HFFc6 (cell line): ENCODE data around the gene NOS3. TPM values are rescaled to one million over a fixed set of nuclear protein-coding genes. Genes with fewer than 3 reads are reported as not detected.

Experiments
- DNase-seq: peaks from one replicate; pipeline ENCODE4 v3.0.0-alpha.2; 2018
- H3K27ac Mint-ChIP-seq: 2 replicates; pipeline ENCODE4 v1.8.0; 2020; ENCODE audit warnings: mild to moderate bottlenecking, mixed read lengths
- H3K27me3 Mint-ChIP-seq: 2 replicates; pipeline ENCODE4 v1.8.0; 2021; ENCODE audit warnings: mild to moderate bottlenecking, moderate library complexity, mixed read lengths; ENCODE audit not compliant: insufficient read depth
- H3K36me3 Mint-ChIP-seq: 2 replicates; pipeline ENCODE4 v1.8.0; 2021; ENCODE audit warnings: low read depth, mixed read lengths
- H3K4me1 Mint-ChIP-seq: 2 replicates; pipeline ENCODE4 v1.8.0; 2020; ENCODE audit warnings: low read depth, mixed read lengths
- H3K4me3 Mint-ChIP-seq: 2 replicates; pipeline ENCODE4 v1.8.0; 2020; ENCODE audit warnings: mild to moderate bottlenecking, moderate library complexity, mixed read lengths
- H3K9me3 Mint-ChIP-seq: 2 replicates; pipeline ENCODE4 v1.8.0; 2020; ENCODE audit warnings: mild to moderate bottlenecking, mixed read lengths
- CTCF ChIP-seq: fragments of 200-600 bp; sonication (generic); IDR thresholded peaks from 2 replicates; pipeline ENCODE4 v1.5.0; 2021; ENCODE audit warnings: antibody characterized with exemption, mild to moderate bottlenecking
- total RNA-seq, 6 experiments: library from RNA; stranded (reverse); fragmentation: NEBNext Ultra II Directional; extraction: Animal tissue kit (Norgen Biotek cat#: 25700); gene quantifications; 2 replicates in 1 of 6; 3 replicates in 5 of 6; pipeline ENCODE4 v1.2.3, GENCODE V29; 2021

NOS3 gene
- total RNA-seq, 6 experiments from 2014 or later: 0.55 to 3.0 (median 2.0) TPM

- no peak for TF ChIP-seq CTCF
- Mint-ChIP-seq H3K27me3 (peaks cover 50% of the 10 kb centered on the region), H3K4me1 (peaks cover 5% of the 10 kb centered on the region; the same call in 1 of the 2 replicates), H3K9me3 (no peaks in the 10 kb centered on the region), H3K4me3 (no peak overlapping the region), H3K36me3 (no peaks in the 10 kb centered on the region; the same call in 1 of the 2 replicates), H3K27ac (no peak overlapping the region)
- no peak for DNase-seq
These were observed 13.3 kb upstream of the NOS3 start for GRCh38 chr7:150977382-150978125.

GRCh38 chr7:150978126-150978789, 12.6 kb upstream of the NOS3 start, which contains the start of gene KCNH2:
Gene KCNH2 (minus strand): TSS chr7:150978321. CDS start chr7:150977913, 408 bp downstream.
- Mint-ChIP-seq H3K27ac (no peak within 1 kb of the TSS), H3K36me3 (no peaks in the 10 kb centered on the region; the same call in 1 of the 2 replicates), H3K4me1 (peaks cover 5% of the 10 kb centered on the region; the same call in 1 of the 2 replicates), H3K4me3 (no peak within 1 kb of the TSS), H3K27me3 (peaks cover 48% of the 10 kb centered on the region), H3K9me3 (no peaks in the 10 kb centered on the region)
- DNase-seq: no peak
- no peak for TF ChIP-seq CTCF

GRCh38 chr7:150979713-150980390, 11.0 kb upstream of the NOS3 start:
- no peaks in the 10 kb centered on the region; the same call in 1 of the 2 replicates for H3K36me3 Mint-ChIP-seq
- no peaks in the 10 kb centered on the region for H3K9me3 Mint-ChIP-seq
- peaks cover 45% of the 10 kb centered on the region for H3K27me3 Mint-ChIP-seq
- H3K27ac Mint-ChIP-seq: no peak overlapping the region
- no peak for DNase-seq
- no peak overlapping the region for H3K4me3 Mint-ChIP-seq
- peaks cover 5% of the 10 kb centered on the region; the same call in 1 of the 2 replicates for H3K4me1 Mint-ChIP-seq
- no peak for TF ChIP-seq CTCF

- TF ChIP-seq CTCF: no peak
- DNase-seq: no peak
- Mint-ChIP-seq H3K36me3 (no peaks in the 10 kb centered on the region; the same call in 1 of the 2 replicates), H3K27me3 (peaks cover 39% of the 10 kb centered on the region), H3K4me1 (peaks cover 5% of the 10 kb centered on the region; the same call in 1 of the 2 replicates), H3K9me3 (no peaks in the 10 kb centered on the region), H3K4me3 (no peak overlapping the region), H3K27ac (no peak overlapping the region)
These were observed 10.2 kb upstream of the NOS3 start for GRCh38 chr7:150980663-150981062.

GRCh38 chr7:150981644-150982043, 9.2 kb upstream of the NOS3 start:
- Mint-ChIP-seq H3K4me1 (peaks cover 5% of the 10 kb centered on the region; the same call in 1 of the 2 replicates), H3K36me3 (no peaks in the 10 kb centered on the region; the same call in 1 of the 2 replicates), H3K27ac (no peak overlapping the region), H3K9me3 (no peaks in the 10 kb centered on the region), H3K4me3 (no peak overlapping the region), H3K27me3 (peaks cover 38% of the 10 kb centered on the region)
- no peak for DNase-seq
- no peak for TF ChIP-seq CTCF
